Gastroesophageal sphincter (tissue), 4 donors: ENCODE results near the gene ITGB5. TPM values are rescaled to one million over a fixed set of nuclear protein-coding genes. Genes with fewer than 3 reads are reported as not detected.

ENCODE experiments used
- ATAC-seq: fragments of 150-250 bp; one replicate; pipeline ENCODE4 v1.9.1; 2016; ENCODE audit warnings: mild to moderate bottlenecking, moderate library complexity
- H3K27ac ChIP-seq, 4 donors: fragments of 200-600 bp; sonication (generic) in 3 of 4; 1 replicate in 3 of 4; 2 replicates in 1 of 4; pipeline ENCODE4 v1.5.1; 2016 to 2019
- H3K27me3 ChIP-seq: fragments of 200-600 bp; sonication (generic); one replicate; pipeline ENCODE4 v1.5.1; 2019
- H3K36me3 ChIP-seq, 2 donors: fragments of 200-600 bp; sonication (generic); one replicate each; pipeline ENCODE4 v1.5.1; 2019; ENCODE audit warnings: control low read depth in 1 of 2
- H3K4me1 ChIP-seq, 3 donors: fragments of 200-600 bp; sonication (generic); 1 replicate in 2 of 3; 2 replicates in 1 of 3; pipeline ENCODE4 v1.5.1; 2016 to 2019; ENCODE audit warnings: control low read depth in 2 of 3
- H3K4me3 ChIP-seq, 2 donors: fragments of 200-600 bp; sonication (generic); one replicate each; pipeline ENCODE4 v1.5.1; 2019; ENCODE audit warnings: mild to moderate bottlenecking in 1 of 2, moderate library complexity in 1 of 2
- H3K9me3 ChIP-seq, 3 donors: fragments of 200-600 bp; sonication (generic); one replicate each; pipeline ENCODE4 v1.5.1; 2017 to 2019; ENCODE audit warnings: control low read depth in 2 of 3
- EP300 ChIP-seq: sonication (generic); formaldehyde crosslinking; IDR thresholded peaks from one replicate; pipeline ENCODE4 v1.6.1; 2017; ENCODE audit warnings: antibody characterized with exemption, mild to moderate bottlenecking
- POLR2A ChIP-seq, 2 donors: fragments of 450-650 bp; IDR thresholded peaks; one replicate each; pipeline ENCODE4 v1.6.1; 2017; ENCODE audit warnings: antibody characterized with exemption in 2 of 2, mild to moderate bottlenecking in 2 of 2, moderate library complexity in 1 of 2
- POLR2AphosphoS5 ChIP-seq: sonication (generic); formaldehyde crosslinking; IDR thresholded peaks from one replicate; pipeline ENCODE4 v1.6.1; 2017; ENCODE audit warnings: antibody characterized with exemption
- WGBS, 2 donors: methylation state at CpG; one replicate each; pipeline ENCODE4 v1.1.5; 2018; ENCODE audit warnings: low coverage in 1 of 2; 5-methylcytosine and 5-hydroxymethylcytosine counted together
- total RNA-seq, 4 donors: library from RNA; depleted of rRNA; stranded (reverse); fragments of >200 nt; gene quantifications; one replicate each; pipeline ENCODE4 v1.1.0, GENCODE V29; 2016
- TF ChIP-seq, protein P1 (sequence below), 4 experiments: fragments of 200-600 bp in 2 of 4; fragments of 450-650 bp in 2 of 4; sonication (generic) in 1 of 4; IDR thresholded peaks; one replicate each; pipeline ENCODE4 v1.5.1; 2017 to 2019; ENCODE audit warnings: antibody characterized with exemption in 4 of 4, mild to moderate bottlenecking in 2 of 4, moderate library complexity in 2 of 4

ITGB5 gene
- total RNA-seq, 4 donors from 2014 or later, result 125 to 312 (median 151) TPM

DNA sequence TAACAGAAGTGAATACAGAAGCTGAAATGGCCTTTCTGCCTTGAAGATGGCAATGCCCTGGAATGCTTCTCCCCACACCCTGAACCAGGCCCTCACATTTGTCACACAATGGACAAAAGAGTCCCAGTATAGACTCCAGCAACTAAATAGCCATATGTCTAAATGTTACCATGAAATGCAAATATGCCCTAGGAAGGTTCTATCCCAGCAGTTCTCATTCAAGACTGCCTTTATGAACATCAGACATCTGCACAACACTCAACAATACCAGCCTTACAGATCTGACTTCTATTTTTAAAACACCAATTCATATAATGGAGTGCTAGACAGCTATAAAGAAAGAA lies 7.9 kb downstream of the ITGB5 start:
- H3K27ac ChIP-seq, result peak overlapping the region; percentile 77 to 86 (median 80)

DNA sequence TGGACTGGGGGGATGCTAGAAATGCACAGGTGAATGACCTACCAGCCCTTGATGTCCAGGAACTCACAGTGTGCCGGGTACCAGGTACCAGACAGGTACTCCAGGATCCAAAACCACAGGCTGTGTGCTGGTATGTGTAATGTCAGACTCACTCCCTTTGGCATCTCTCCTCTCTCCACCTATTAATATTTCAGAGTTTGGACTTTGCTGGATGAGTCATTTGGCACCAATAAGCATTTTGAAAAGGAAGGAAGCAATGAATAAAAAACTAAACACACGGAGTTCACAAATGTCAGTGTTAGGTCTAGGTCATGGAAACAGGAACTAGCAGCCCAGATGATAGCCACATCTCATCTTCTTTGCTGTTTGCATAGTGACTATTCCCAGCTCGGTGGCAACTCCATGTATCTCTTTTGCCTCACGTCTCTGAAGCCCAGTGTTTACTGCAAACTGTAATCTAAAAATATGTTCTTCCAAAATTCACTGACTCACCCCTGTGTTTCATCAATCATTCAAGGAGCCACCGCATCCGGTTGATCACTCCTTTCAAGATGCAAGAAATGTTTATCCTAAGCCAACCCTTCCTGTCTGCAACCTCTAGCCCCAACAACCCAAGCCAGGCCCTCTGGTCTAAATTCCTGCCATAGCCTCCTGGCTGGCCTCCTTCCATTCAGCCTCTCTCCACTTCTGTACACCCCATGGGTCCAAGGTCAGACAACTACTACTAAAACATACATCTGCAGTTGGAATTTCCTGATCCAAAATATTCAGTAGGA lies 8.4 kb downstream of the ITGB5 start:
- WGBS, 2 donors, result 0 to 6% methylated on average over 5 to 6 of the region's 6 CpGs
- peak; percentile 89 for ATAC-seq
- H3K9me3 ChIP-seq, result no peaks in the 10 kb centered on the region
- H3K4me1 ChIP-seq, result peaks cover 14 to 79% (median 20%) of the 10 kb centered on the region in 3 donors
- peak; percentile 84 for TF ChIP-seq POLR2AphosphoS5
- no peak for TF ChIP-seq POLR2A (IDR thresholded peaks at IDR 0.05)
- H3K36me3 ChIP-seq, result peaks cover 0 to 3% of the 10 kb centered on the region in 2 donors
- H3K4me3 ChIP-seq, result no peak overlapping the region
- peak overlapping the region; percentile 77 to 86 (median 80) for H3K27ac ChIP-seq
- no peaks in the 10 kb centered on the region for H3K27me3 ChIP-seq

More for the DNA sequence above, 7.9 kb downstream of the ITGB5 start:
- no peak for TF ChIP-seq POLR2AphosphoS5
- TF ChIP-seq, protein P1, sequence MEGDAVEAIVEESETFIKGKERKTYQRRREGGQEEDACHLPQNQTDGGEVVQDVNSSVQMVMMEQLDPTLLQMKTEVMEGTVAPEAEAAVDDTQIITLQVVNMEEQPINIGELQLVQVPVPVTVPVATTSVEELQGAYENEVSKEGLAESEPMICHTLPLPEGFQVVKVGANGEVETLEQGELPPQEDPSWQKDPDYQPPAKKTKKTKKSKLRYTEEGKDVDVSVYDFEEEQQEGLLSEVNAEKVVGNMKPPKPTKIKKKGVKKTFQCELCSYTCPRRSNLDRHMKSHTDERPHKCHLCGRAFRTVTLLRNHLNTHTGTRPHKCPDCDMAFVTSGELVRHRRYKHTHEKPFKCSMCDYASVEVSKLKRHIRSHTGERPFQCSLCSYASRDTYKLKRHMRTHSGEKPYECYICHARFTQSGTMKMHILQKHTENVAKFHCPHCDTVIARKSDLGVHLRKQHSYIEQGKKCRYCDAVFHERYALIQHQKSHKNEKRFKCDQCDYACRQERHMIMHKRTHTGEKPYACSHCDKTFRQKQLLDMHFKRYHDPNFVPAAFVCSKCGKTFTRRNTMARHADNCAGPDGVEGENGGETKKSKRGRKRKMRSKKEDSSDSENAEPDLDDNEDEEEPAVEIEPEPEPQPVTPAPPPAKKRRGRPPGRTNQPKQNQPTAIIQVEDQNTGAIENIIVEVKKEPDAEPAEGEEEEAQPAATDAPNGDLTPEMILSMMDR (IDR thresholded peaks at IDR 0.05), result no peak
- TF ChIP-seq POLR2A (IDR thresholded peaks at IDR 0.05), result no peak
- TF ChIP-seq EP300, result no peak
- H3K27me3 ChIP-seq, result no peaks in the 10 kb centered on the region
- no peak for ATAC-seq
- peaks cover 14 to 82% (median 22%) of the 10 kb centered on the region in 3 donors for H3K4me1 ChIP-seq
- no peak overlapping the region for H3K4me3 ChIP-seq
- H3K36me3 ChIP-seq, result peaks cover 0 to 8% of the 10 kb centered on the region in 2 donors
- H3K9me3 ChIP-seq, result no peaks in the 10 kb centered on the region

DNA sequence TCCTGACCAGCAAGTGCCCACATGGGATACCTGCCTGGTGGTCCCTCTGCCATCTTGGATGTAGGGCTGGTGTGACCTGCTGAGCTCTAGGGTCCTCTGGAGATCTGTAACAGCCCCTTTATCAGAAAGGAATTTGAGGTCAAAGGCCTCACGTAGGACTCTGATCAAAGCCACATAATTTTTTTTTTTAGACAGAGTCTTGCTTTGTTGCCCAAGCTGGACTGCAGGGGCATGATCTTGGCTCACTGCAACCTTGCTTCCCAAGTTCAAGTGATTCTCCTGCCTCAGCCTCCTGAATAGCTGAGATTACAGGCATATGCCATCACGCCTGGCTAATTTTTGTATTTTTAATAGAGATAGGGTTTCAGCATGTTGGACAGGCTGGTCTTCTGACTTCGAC lies 9.5 kb downstream of the ITGB5 start:
- no peaks in the 10 kb centered on the region for H3K9me3 ChIP-seq
- ATAC-seq, result no peak
- H3K4me1 ChIP-seq, result peaks cover 14 to 68% (median 20%) of the 10 kb centered on the region in 3 donors
- no peak for TF ChIP-seq POLR2A (IDR thresholded peaks at IDR 0.05)
- no peak for TF ChIP-seq POLR2AphosphoS5
- TF ChIP-seq, protein P1 (IDR thresholded peaks at IDR 0.05), result no peak
- TF ChIP-seq EP300, result no peak
- H3K27me3 ChIP-seq, result no peaks in the 10 kb centered on the region
- 89 to 95% methylated on average over 3 of the region's 3 CpGs for WGBS, 2 donors
- peaks cover 0 to 4% of the 10 kb centered on the region in 2 donors for H3K36me3 ChIP-seq
- no peak overlapping the region for H3K4me3 ChIP-seq
- peak overlapping the region; percentile 77 to 86 (median 80) for H3K27ac ChIP-seq

DNA sequence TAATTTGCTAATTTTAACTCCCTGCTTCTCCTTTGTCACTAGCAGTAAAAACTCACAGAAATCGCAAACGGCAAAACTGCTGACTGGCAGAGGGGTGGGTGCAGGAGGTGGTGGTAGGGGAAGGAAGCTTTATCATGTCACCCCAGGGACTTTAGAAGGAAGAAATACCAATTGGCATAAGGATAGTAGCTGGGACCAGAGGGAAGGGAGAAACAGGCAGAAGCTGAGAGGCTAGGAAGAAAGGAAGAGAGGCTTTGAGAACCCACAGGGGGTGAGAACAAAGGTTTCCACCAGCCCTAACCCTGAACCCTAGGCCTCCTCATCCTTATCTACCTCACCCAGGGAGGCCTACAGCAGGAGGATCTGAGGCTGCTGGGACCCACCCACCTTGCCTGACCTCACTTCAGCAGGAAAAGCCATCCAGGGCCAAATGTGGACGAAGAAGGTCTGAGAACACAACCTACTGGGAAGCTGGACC lies 10.7 kb downstream of the ITGB5 start:
- no peak for ATAC-seq
- WGBS, 2 donors, result 36 to 65% methylated on average over 3 of the region's 3 CpGs
- no peak for TF ChIP-seq POLR2AphosphoS5
- TF ChIP-seq, protein P1 (IDR thresholded peaks at IDR 0.05), result no peak
- TF ChIP-seq EP300, result no peak
- TF ChIP-seq POLR2A (IDR thresholded peaks at IDR 0.05), result no peak
- Histone ChIP-seq H3K4me1 (peaks cover 14 to 60% (median 20%) of the 10 kb centered on the region in 3 donors), H3K4me3 (no peak overlapping the region), H3K27ac (peak overlapping the region in 3 of 4 donors; percentile 9 to 82 (median 51)), H3K27me3 (no peaks in the 10 kb centered on the region), H3K9me3 (no peaks in the 10 kb centered on the region), H3K36me3 (peaks cover 0 to 17% of the 10 kb centered on the region in 2 donors)

DNA sequence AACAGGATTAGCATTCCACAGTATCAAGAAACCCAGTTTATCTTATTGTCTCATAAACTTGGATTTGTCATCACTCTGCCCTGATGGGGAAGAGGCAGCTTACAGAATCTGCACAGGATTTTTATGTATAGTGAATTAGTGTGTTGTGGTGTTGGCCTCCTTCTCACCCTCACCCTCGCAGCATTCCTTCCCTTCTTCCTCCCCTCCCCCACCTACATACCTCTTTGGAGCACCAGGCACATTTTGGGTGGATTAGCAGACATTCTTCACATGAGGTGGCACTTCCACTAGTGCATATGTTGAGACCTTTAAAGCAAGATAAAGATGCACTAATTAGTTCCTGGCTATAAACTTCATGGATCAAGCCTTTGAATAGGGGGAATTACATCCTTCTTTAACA lies 13.9 kb downstream of the ITGB5 start:
- no peaks in the 10 kb centered on the region for H3K9me3 ChIP-seq
- WGBS, 2 donors, result 75% methylated on average over 1 of the region's 1 CpG; no CpG with 5 or more reads in 1 of the 2 donors
- ATAC-seq, result no peak
- peaks cover 0 to 31% of the 10 kb centered on the region in 2 donors for H3K36me3 ChIP-seq
- TF ChIP-seq POLR2AphosphoS5, result no peak
- H3K27ac ChIP-seq, result no peak overlapping the region
- peaks cover 4 to 36% (median 8%) of the 10 kb centered on the region in 3 donors for H3K4me1 ChIP-seq
- H3K27me3 ChIP-seq, result no peaks in the 10 kb centered on the region
- H3K4me3 ChIP-seq, result no peak overlapping the region

DNA sequence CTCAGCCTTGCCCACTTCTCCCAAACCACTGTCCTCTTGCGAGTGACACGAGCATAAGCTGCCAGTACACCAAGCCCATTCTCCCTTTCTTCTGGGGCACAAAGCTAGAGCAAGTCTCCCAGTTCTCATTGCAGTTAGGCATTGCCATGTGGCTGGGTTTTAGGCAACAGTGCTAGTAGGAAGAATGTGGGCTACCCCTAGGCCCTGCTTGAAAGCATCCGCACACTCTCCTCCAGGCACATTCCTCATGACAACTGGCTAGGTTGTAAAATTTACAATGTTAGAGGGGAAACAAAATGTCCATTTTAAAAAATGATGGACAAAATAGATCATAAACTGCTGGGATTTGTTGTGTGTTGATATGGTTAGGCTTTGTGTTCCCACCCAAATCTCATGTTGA lies 19.7 kb downstream of the ITGB5 start:
- Histone ChIP-seq H3K27me3 (no peaks in the 10 kb centered on the region), H3K4me3 (no peak overlapping the region), H3K9me3 (no peaks in the 10 kb centered on the region), H3K4me1 (peaks cover 0 to 9% (median 0%) of the 10 kb centered on the region in 3 donors), H3K36me3 (peaks cover 0 to 43% of the 10 kb centered on the region in 2 donors), H3K27ac (no peak overlapping the region)
- 92 to 94% methylated on average over 2 to 3 of the region's 3 CpGs for WGBS, 2 donors
- no peak for ATAC-seq
- TF ChIP-seq, protein P1 (IDR thresholded peaks at IDR 0.05), result no peak
- TF ChIP-seq POLR2AphosphoS5, result no peak
- no peak for TF ChIP-seq EP300
- no peak for TF ChIP-seq POLR2A (IDR thresholded peaks at IDR 0.05)
